Activated naive CD4-positive, alpha-beta T cell treated with anti-CD3 and anti-CD28 coated beads, Interleukin-2, amount 10 ng/mL, durations not matched to agents 5 hours and 36 hours (primary cell): ENCODE results near the gene CALML6. TPM values are rescaled to one million over a fixed set of nuclear protein-coding genes. Genes with fewer than 3 reads are reported as not detected.

ENCODE experiments used
- total RNA-seq, 2 experiments: library from RNA; stranded (reverse); gene quantifications; one replicate each; pipeline ENCODE4 v1.2.3, GENCODE V29; 2021

Gene CALML6
- total RNA-seq: under 1 TPM; 0.46 to 0.50 TPM

GRCh38 chr1:1914971-1915692 is at the start of gene CALML6:
TSS of gene CALML6 (plus strand) at chr1:1915260. CDS start at chr1:1915281, 21 bp downstream.

GRCh38 chr1:1890506-1891348 is 24.3 kb upstream of the CALML6 start, which contains the start of gene GNB1:
TSS of gene GNB1 (minus strand) at chr1:1891087. CDS start at chr1:1825453, 65,634 bp downstream.

GRCh38 chr1:1918901-1919303 is 3.8 kb downstream of the CALML6 start, which contains the start of gene TMEM52:
TSS of gene TMEM52 (minus strand) at chr1:1919279. CDS start at chr1:1919265, 14 bp downstream.

Other genes starting within 250 kb of the CALML6 start
- gene SLC35E2B, start 222.5 kb upstream of the CALML6 start, total RNA-seq: 10 to 100 TPM; 75.4 to 77.9 TPM
- 10 to 100 TPM; 66.4 to 78.3 TPM for gene CDK11A, start 190.9 kb upstream of the CALML6 start, total RNA-seq
- 10 to 100 TPM; 62.2 to 63.9 TPM for gene NADK, start 136.8 kb upstream of the CALML6 start, total RNA-seq
- gene GNB1, start 24.2 kb upstream of the CALML6 start, total RNA-seq: 100 to 1,000 TPM; 336 to 341 TPM
- gene TMEM52, start 4.0 kb downstream of the CALML6 start, total RNA-seq: under 1 TPM in 1 of 2 experiments, not detected in 1; 0.48 TPM
- gene CFAP74, start 88.5 kb downstream of the CALML6 start, total RNA-seq: not detected
- under 1 TPM in 1 of 2 experiments, not detected in 1; 0.28 TPM for gene GABRD, start 104.1 kb downstream of the CALML6 start, total RNA-seq
- gene PRKCZ, start 135.2 kb downstream of the CALML6 start, total RNA-seq: 10 to 100 TPM; 10.3 to 12.8 TPM